OCI-LY1 (cell line): Measurements from ENCODE around the gene COL5A2.

ENCODE experiments used
- EZH2 ChIP-seq: fragments of 200-600 bp; sonication (generic), shearing (Covaris generic); IDR thresholded peaks from 2 replicates; pipeline ENCODE4 v1.8.0; 2017; ENCODE audit warnings: borderline replicate concordance, mixed run types, mild to moderate bottlenecking, antibody characterized with exemption, low read length, moderate library complexity, mixed read lengths
- TF ChIP-seq, protein P1 (sequence below): fragments of 200-600 bp; sonication (generic), shearing (Covaris generic); IDR thresholded peaks from 2 replicates; pipeline ENCODE4 v1.5.1; 2017; ENCODE audit warnings: mild to moderate bottlenecking, antibody characterized with exemption, low read length, moderate library complexity, mixed read lengths

DNA sequence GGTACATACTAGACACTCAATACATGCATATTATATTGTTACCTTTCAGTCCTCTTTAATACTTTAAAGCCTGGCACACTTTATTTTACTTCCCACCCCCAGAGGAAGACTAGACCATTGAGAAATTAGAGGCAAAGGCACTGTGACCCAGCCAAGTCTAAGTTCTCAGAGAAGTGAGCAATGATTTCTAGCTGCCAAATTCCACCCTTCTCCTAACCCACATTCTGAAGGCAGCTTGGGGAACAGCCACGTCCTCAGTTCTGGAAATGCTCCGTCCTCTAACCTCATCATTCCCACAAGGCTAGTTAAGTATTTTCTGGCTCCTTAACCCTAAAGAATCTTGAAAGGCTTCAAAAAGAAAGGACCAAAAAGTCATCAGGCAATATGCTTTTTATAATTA is 86.6 kb downstream of the COL5A2 start:
- TF ChIP-seq, protein P1, sequence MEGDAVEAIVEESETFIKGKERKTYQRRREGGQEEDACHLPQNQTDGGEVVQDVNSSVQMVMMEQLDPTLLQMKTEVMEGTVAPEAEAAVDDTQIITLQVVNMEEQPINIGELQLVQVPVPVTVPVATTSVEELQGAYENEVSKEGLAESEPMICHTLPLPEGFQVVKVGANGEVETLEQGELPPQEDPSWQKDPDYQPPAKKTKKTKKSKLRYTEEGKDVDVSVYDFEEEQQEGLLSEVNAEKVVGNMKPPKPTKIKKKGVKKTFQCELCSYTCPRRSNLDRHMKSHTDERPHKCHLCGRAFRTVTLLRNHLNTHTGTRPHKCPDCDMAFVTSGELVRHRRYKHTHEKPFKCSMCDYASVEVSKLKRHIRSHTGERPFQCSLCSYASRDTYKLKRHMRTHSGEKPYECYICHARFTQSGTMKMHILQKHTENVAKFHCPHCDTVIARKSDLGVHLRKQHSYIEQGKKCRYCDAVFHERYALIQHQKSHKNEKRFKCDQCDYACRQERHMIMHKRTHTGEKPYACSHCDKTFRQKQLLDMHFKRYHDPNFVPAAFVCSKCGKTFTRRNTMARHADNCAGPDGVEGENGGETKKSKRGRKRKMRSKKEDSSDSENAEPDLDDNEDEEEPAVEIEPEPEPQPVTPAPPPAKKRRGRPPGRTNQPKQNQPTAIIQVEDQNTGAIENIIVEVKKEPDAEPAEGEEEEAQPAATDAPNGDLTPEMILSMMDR, result no peak
- no peak for TF ChIP-seq EZH2
